Left colon (tissue), 2 donors: Measurements from ENCODE around the gene CFAP157. TPM values are rescaled to one million over a fixed set of nuclear protein-coding genes. Genes with fewer than 3 reads are reported as not detected.
A peak's percentile ranks its signal among the peaks of the same experiment; 100 is the strongest.

ENCODE experiments used
- ATAC-seq: fragments of 200-7000 bp; cut with Tn5 transposase; one replicate; pipeline ENCODE4 v1.9.1; 2020; ENCODE audit warnings: mild to moderate bottlenecking, moderate library complexity
- DNase-seq, 2 donors: peaks; one replicate each; pipeline ENCODE4 v3.0.0-alpha.2; 2020
- intact Hi-C, 2 donors: fragments of 100-400 bp; cut with DNase I in 1 of 2; cut with micrococcal nuclease in 1 of 2; formaldehyde crosslinking; loops; one replicate each; pipeline versions ENCODE4 v1.11.2 to v1.14.0; 2022; cut with DNase I, micrococcal nuclease
- total RNA-seq, 2 donors: library from RNA; stranded (reverse); fragmentation: NEBNext Ultra II Directional; extraction: Animal tissue kit (Norgen Biotek cat#: 25700); gene quantifications; one replicate each; pipeline ENCODE4 v1.2.1, GENCODE V29; 2021
- donor health status: DM: no; HTN: no; CAD: no.
- donor health status: DM: yes; HTN: yes; CAD: no.

Gene CFAP157
- total RNA-seq, 2 donors from 2014 or later = 0.14 TPM; not detected in 1

GRCh38 chr9:127711831-127712274 lies 5.1 kb downstream of the CFAP157 start:
- ATAC-seq (no peak), DNase-seq (peak in 1 of 2 donors; percentile 15)
- intact Hi-C loops = no loop called here

GRCh38 chr9:127712371-127712770 lies 5.6 kb downstream of the CFAP157 start:
- DNase-seq (peak in 1 of 2 donors; percentile 20), ATAC-seq (no peak)
- intact Hi-C loops = no loop called here

GRCh38 chr9:127712867-127713266 lies 6.1 kb downstream of the CFAP157 start:
- intact Hi-C loops = no loop called here
- DNase-seq (peak in 1 of 2 donors; percentile 21), ATAC-seq (no peak)

GRCh38 chr9:127714020-127714750 lies 7.4 kb downstream of the CFAP157 start:
- DNase-seq (peak in 1 of 2 donors; percentile 24), ATAC-seq (no peak)
- intact Hi-C loops = no loop called here

- DNase-seq (peak; percentile 47 to 70), ATAC-seq (peak; percentile 71)
- intact Hi-C loops = no loop called here
These were observed 8.2 kb downstream of the CFAP157 start for GRCh38 chr9:127714951-127715469.

- ATAC-seq = peak; percentile 97
- peak; percentile 96 to 98 for DNase-seq
- intact Hi-C loops = no loop called here
These were observed 8.9 kb downstream of the CFAP157 start, which contains the start of the genes PTRH1 and TTC16 for GRCh38 chr9:127715470-127716337. TSS of gene PTRH1 (minus strand) at chr9:127715663. CDS start at chr9:127715639, 24 bp downstream. TSS of gene TTC16 (plus strand) at chr9:127716079. CDS start at chr9:127716146, 67 bp downstream.

GRCh38 chr9:127716412-127716811 lies 9.6 kb downstream of the CFAP157 start:
- DNase-seq (no peak), ATAC-seq (no peak)
- intact Hi-C loops = no loop called here

GRCh38 chr9:127717766-127718165 lies 11.0 kb downstream of the CFAP157 start:
- intact Hi-C loops = no loop called here
- ATAC-seq (no peak), DNase-seq (no peak)

GRCh38 chr9:127720031-127720864 lies 13.5 kb downstream of the CFAP157 start:
- DNase-seq = no peak
- intact Hi-C loops = no loop called here
- ATAC-seq = no peak

- intact Hi-C loops = no loop called here
- ATAC-seq (no peak), DNase-seq (no peak)
These were observed 14.1 kb downstream of the CFAP157 start for GRCh38 chr9:127720865-127721227.

- intact Hi-C loops = no loop called here
- peak; percentile 80 for ATAC-seq
- DNase-seq = peak; percentile 59 to 71
These were observed 14.6 kb downstream of the CFAP157 start for GRCh38 chr9:127721391-127721821.

- ATAC-seq = peak; percentile 61
- DNase-seq = peak in 1 of 2 donors; percentile 53
- intact Hi-C loops = no loop called here
These were observed 15.4 kb downstream of the CFAP157 start for GRCh38 chr9:127722055-127722745.

GRCh38 chr9:127723013-127723412 lies 16.2 kb downstream of the CFAP157 start:
- ATAC-seq (no peak), DNase-seq (no peak)
- intact Hi-C loops = no loop called here

GRCh38 chr9:127723444-127723843 lies 16.7 kb downstream of the CFAP157 start:
- DNase-seq (no peak), ATAC-seq (peak; percentile 47)
- intact Hi-C loops = no loop called here

- DNase-seq = no peak
- intact Hi-C loops = no loop called here
- peak; percentile 54 for ATAC-seq
These were observed 17.2 kb downstream of the CFAP157 start for GRCh38 chr9:127724012-127724411.

GRCh38 chr9:127726871-127727270 lies 20.1 kb downstream of the CFAP157 start:
- no peak for ATAC-seq
- intact Hi-C loops = no loop called here
- DNase-seq = no peak

- ATAC-seq = no peak
- DNase-seq = no peak
- intact Hi-C loops = no loop called here
These were observed 22.0 kb downstream of the CFAP157 start for GRCh38 chr9:127728808-127729207.
